CD4-positive, alpha-beta T cell treated with Interleukin-4 for 1 hour (primary cell): Measurements from ENCODE around the gene HAUS5.
"Not testable (repeated sequence)": the region's sequence is repeated elsewhere in the genome, so short reads cannot be mapped to it uniquely, and the experiment has no call there.

Source experiments
- DNase-seq, 2 donors: peaks; one replicate each; pipeline ENCODE4 v3.0.0-alpha.2; 2020 to 2022

HAUS5 gene, protein sequence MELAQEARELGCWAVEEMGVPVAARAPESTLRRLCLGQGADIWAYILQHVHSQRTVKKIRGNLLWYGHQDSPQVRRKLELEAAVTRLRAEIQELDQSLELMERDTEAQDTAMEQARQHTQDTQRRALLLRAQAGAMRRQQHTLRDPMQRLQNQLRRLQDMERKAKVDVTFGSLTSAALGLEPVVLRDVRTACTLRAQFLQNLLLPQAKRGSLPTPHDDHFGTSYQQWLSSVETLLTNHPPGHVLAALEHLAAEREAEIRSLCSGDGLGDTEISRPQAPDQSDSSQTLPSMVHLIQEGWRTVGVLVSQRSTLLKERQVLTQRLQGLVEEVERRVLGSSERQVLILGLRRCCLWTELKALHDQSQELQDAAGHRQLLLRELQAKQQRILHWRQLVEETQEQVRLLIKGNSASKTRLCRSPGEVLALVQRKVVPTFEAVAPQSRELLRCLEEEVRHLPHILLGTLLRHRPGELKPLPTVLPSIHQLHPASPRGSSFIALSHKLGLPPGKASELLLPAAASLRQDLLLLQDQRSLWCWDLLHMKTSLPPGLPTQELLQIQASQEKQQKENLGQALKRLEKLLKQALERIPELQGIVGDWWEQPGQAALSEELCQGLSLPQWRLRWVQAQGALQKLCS

DNA sequence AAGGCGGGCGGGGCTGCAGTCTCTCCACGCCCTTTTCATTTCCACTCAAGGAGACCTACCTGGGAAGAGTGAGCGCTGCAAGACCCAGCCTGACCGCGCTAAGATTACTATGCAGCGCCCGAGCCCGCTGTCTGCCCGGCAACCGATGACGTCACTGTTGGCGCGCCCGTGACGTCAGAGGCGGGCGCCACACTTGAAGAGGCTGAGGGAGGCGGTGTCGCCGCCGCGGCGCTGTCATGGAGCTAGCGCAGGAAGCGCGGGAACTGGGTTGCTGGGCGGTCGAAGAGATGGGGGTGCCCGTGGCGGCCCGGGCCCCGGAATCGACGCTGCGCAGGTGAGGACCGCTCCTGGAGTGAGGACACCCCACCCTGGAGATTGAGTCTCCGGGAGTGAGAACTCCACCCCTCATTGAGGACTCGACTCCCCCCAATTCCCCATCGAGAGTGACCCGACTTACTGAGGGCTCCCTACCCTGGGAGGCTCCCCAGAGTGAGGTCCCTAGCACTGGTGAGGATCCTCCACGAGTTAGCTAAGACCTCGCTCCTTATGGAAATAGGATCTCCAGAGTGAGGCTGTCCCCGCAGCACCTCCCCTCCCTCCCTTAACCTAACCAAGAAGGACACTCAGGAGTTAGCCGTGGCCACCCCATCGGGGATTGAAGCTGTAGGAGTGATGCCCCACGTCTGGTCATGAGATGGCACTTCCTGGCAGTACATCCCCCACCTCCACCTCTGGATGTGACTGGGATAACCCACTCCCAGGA is at the start of gene HAUS5:
Gene HAUS5, plus strand, starts transcription at position 177 of the 763 bp plus-strand sequence. Its CDS starts 60 bp downstream, at position 237.
- peak; percentile 95 for DNase-seq

DNA sequence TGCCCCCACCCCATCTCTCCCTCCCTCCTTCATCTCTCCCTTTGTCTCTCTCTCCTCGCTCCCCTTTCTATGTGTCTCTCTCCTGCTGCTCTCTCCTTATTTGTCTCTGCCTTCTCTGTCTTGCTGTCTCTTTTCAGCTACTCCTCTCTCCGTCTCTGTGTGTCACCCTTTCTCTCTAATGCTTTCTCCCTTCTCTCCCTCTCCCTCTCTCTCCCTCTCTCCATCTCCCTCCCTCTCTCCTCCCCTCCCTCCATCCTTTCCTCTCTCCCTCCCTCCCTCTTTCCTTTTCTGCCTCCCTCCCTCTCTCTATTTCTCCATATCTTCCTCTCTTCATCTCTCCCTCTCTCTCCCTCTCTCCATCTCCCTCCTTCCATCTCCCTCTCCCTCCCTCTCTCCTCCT is 49.8 kb upstream of the HAUS5 start:
- no peak for DNase-seq

DNA sequence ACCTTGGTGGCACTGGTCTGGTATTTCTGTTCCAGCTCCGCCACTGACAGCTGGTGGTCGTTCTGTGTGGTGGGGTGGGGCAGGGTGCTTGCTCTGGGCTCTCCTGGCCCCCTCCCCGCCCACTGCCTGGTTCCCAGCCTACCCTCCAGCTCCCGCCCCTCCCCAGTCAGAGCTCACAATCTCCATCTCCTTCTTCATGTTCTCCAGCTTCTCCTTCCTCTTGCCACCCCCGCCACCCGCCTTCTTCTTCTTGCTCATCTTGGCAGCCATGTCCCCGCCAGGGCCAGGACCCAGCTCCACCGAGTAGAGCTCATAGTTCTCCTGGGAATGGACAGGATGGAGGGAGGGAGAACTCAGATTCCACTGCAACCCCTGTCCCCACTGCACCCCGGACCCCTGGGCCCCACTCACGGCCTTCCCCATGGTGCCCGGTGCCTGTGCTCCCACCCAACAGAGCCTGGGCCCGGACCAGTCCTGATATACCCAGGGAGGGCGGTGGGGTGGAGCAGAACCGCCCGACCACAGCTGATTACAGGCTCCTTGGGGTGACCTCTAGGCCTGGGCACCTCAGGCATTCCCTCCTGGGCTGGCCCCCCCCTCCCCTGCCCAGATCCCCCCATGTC is 49.2 kb upstream of the HAUS5 start, which contains the start of gene ATP4A:
Gene ATP4A, minus strand, starts transcription at position 452 of the 623 bp plus-strand sequence. Its CDS starts 29 bp downstream, at position 423.
- no peak for DNase-seq

DNA sequence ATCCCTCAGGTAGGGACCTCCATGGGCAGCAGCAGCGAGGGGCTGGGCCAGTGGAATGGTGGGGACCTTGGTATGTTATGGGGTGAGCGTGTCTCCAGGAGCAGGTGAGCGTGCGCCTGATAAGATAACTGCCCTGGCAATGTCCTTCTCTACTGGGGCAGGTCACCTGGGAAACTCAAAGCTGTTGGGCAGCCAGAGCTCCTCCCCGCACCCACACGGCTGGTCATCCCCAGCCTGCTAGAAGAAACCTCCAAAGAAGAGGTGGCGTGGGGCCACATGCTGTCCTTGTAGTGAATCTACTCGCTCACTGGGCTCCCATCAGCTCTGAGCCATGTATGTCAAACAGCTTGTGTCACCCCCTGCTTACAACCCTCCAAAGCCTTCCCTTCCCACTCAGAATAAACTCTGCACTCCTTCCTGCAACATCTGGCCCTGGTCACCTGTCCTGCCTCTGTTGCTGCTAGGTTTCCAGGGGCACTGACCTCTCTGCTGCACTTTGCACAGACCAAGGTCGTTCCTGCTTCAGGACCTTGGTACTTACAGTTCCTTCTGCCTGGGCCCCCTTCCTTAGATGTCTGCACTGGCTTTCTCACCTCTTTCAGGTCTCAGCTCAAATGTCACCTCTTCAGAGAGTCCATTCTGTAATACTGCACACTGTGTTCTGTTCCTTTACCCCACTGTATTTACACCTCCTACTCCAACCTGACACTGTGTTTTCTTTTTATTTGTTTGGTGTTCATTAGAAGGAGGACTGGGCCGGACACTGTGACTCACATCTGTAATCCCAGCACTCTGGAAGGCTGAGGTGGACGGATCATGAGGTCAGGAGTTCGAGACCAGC is 47.3 kb upstream of the HAUS5 start:
- no peak for DNase-seq

DNA sequence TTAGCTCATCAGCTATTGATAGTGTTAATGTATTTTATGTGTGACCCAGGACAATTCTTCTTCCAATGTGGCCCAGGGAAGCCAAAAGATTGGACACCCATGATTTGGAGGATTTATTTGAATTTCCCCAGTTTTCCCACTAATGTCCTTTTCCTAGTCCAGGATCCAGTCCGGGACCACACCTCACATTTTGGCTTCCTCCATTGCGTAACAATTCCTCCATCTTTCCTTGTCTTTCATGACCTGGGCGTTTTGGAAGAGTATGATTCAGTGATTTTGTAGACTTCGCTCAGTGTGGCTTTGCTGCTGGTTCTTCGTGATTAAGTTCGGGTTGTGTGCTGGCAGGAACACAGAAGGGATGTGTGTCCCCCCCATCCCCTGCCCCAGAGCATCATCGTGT is 45.8 kb upstream of the HAUS5 start:
- no peak for DNase-seq

DNA sequence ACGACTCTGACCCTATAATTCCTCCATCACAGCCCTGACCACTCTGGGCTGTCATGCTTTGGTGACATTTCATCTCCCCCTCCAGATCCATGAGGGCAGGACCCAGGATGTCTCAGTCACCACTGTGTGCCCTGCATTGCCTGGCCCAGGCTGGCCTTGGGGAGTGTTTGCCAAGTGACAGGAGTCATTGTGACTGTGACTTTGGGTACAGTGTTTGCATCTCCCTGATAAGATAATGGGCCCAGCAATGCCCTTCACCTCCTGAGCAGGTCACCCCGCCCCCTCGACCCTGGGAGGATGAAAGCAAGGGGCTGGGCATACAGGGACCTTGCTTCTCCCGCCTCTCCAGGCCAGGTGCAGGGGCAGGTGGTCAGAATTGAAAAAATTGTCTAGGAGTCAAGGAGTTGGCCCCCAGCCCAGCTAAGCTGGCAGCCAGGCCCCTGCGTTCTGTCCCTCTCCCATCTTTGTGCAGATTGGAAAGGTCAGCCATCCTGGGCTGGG is 43.2 kb upstream of the HAUS5 start:
- no peak for DNase-seq

DNA sequence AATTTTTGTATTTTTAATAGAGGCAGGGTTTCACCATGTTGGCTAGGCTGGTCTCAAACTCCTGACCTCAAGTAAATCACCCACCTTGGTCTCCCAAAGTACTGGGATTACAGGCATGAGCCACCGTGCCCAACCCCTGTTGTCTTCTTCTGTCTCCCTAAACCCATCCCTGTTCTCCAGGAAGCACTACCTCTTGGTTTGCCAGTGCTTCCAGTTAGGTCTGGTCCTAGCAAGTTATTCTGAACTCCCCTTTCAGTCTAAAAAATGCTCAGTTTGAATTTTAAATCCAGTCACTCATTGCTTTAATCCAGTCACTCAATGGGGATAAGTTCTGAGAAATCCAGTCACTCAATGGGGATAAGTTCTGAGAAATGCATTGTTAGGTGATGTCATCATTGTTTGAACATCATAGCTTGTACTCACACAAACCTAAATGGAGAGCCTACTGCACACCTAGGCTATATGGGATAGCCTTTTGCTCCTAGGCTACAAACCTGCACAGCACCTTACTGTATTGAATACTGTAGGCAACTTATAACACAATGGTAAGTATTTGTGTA is 41.0 kb upstream of the HAUS5 start:
- DNase-seq: no peak

DNA sequence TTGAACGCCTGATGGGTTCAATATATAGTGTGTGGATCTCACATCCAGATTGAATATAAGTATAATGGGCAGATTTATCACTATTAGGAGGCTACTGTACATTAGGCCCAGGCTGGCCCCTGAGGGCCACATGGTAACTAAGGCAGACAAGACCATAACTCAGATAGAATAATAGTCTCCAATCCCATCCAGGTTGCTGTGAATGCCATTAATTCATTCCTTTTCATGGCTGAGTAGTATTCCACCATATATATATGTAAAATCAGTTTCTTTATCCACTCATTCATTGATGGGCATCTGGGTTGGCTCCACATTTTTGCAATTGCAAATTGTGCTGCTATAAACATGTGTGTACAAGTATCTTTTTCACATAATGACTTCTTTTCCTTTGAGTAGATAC is 34.6 kb upstream of the HAUS5 start:
- DNase-seq: no peak

DNA sequence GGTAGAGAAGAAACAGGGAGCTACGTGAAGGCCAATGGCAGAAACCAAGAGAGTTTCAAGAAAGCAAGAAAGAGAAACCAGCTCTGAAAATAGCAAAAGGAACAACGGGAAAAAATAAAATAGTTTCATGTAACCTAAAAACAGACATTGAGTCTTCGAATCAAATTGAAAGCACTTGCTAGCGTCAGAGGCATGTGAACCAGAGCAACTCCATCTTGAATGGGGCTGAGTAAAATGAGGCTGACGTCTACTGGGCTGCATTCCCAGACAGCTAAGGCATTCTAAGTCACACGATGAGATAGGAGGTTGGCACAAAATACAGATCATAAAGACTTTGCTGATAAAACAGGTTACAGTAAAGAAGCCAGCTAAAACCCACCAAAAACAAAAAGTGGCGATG is 33.8 kb upstream of the HAUS5 start:
- no peak for DNase-seq

DNA sequence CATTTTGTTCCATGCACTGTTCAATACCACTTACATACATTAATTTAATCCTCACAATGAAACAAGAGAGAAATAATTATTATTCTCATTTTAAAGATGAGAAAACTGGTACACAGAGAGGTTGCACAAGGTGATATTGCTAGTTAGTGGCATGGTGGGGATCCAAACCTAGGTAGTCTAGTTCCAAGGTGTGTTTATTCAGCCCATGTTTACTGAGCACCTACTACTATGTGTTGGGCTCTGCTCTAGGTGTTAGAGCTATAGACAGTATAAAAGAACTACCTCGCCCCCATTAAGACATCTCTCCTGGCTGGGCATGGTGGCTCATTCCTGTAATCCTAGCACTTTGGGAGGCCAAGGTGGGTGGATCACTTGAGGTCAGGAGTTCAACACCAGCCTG is 29.8 kb upstream of the HAUS5 start:
- no peak for DNase-seq

DNA sequence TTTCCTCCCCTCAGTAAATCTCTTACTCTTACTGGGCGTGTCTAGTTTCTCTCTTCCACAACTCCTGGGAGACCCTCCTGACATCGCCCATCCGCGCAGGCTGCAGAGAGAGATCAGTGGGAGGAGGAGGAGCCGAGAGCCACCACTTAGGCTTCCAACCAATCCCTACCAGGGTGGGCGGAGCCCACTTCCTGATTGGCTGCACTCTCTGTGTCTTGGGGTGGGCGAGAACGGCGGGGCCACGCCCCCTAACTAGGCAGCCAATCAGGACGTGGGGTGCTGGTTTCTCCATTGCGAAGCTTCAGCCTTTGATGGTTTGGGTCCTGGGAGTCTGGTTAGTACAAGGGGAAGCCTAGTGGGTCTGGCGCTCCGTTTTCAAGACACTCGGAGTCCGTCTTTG is 26.7 kb upstream of the HAUS5 start, which contains the start of gene PMIS2:
Gene PMIS2, plus strand, starts transcription at position 326 of the 400 bp plus-strand sequence. CDS start 87 bp downstream, outside the sequence.
- no peak for DNase-seq

DNA sequence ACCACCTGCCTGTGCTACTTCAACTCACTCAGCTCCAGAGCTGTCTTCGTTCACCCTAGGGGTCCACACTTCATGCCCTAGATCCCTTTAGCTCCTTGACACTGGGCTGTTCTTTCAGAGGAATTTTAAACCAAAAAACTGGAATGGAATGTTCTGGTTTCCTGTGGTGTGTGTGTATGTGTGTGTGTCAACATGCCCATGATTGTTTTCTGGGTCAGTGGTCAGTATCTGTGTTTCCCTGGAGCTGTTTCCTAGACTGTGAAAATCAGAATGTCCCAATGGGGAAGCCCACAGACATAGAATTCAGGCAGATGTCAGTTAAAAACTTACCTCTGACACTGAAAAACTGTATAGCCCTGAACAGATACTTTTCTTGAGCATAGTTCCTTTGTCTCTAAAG is 25.2 kb upstream of the HAUS5 start:
- no peak for DNase-seq

DNA sequence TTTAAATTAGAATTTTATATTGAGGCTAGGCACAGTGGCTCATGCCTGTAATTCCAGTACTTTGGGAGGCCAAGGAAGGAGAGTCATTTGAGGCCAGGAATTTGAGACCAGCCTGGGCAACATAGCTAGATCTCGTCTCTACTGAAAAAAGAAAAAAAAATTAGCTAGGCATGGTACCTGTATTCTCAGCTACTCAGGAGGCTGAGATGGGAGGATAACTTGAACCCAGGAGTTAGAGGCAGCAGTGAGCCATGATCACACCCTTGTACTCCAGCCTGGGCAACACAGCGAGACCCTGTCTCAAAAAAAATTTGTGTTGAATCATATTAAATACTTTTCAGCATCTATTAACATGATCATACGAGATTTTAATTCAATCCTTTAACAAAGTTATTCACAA is 21.7 kb upstream of the HAUS5 start:
- DNase-seq: no peak

DNA sequence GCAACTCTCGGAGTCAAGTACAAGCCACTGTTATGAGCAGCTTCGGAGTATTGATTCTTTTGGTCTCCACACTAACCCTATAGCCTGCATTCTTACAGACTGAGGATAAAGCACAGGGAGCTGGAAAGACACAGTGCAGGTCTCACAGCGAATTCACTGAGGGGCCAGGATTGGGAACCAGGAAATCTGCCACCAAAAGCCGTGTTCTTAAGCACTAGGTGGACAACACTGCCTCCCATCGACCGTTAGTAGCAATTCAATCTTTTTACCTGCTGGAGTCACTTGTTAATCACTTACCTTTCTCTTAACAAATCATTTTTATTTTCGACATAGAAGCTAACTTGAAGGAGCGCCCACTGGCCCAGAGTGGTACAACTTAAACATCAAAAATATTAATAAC is 20.3 kb upstream of the HAUS5 start:
- peak; percentile 35 to 45 for DNase-seq

DNA sequence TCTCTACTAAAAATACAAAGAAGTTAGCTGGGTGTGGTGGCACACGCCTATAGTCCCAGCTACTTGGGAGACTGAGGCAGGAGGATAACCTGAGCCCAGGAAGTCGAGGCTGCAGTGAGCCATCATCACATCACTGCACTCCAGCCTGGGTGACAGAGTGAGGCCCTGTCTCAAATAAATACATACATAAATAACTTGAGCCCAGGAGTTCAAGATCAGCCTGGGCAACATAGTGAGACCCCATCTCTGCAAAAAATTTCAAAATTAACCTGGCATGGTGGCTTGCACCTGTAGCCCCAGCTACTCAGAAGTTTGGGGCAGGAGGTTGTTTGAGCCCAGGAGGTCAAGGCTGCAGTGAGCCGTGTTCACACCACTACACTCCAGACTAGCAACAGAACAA is 17.5 kb upstream of the HAUS5 start:
- not testable (repeated sequence) for DNase-seq

DNA sequence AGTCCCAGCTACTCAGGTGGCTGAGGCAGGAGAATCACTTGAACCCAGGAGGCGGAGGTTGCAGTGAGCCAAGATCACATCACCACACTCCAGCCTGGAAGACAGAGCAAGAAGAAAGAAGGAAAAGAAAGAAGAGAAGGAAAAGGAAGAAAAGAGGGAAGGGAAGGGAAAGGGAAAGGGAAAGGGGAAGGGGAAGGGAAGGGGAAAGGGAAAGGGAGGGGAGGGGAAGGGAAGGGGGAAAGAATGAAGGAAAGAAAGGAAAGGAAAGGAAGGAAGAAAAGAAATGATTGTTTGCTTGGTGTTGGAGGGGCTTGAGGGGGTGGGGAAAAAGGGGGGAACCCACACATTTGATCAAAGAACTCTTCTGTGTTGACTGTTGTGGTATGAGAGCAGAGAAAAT is 16.6 kb upstream of the HAUS5 start:
- DNase-seq: no peak

DNA sequence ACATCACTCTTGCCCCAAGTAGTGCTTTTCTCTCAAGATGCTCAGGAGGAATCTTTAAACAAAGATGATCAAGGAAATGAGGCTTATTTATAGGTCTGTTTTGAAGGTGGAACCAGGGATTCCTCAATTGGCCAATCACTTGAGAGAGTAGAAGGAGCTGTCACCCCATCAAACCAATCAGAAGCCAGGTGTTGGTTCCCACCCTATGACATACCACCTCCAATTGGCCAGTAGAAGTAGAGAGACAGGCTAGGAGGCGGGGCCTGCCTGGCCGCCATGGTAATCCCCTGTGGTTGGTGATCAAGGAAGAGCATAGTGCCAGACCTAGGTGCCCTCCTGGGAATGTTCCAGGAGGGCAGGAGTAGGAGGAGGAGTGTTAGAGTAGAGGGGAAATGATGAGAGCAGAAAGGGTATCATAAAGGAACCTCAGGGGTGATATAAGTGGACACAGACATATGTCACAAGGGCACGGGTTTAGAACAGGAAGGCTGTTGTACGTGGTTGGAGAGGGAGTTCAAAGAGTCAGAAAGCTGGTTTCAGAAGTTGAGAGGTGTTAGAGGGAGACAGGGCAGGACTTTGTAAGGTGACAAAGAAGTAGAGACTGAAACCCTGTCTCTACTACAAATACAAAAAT is 16.1 kb upstream of the HAUS5 start:
- DNase-seq: peak; percentile 8 to 14

DNA sequence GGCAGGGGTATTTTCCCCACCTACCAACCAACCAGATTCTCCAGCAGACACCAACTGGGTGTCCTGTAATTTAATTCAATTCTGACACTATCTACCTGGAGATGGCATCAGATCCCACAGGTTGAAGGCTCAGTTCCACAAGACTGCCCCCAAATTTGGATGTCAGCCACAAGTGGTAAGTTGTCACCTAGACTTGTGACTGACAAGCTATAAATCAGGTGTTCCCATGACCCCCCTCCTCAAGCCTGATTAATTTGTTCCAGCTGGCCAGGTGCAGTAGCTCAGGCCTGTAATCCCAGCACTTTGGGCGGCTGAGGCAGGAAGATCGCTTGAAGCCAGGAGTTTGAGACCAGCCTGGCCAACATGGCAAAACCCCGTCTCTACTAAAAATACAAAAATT is 10.6 kb upstream of the HAUS5 start:
- no peak for DNase-seq

DNA sequence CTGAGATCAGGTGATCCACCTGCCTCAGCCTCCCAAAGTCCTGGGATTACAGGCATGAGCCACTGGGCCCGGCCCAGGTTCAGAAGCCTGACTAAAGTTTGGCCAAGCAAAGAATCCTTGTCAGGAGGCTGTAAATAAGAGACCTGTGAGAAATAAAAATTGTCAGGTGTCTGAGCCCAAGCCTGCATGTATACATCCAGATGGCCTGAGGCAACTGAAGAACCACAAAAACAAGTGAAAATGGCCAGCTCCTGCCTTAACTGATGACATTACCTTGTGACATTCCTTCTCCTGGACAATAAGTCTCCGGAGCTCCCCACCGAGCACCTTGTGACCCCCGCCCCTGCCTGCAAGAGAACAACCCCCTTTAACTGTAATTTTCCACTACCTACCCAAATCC is 8.1 kb upstream of the HAUS5 start:
- DNase-seq: not testable (repeated sequence)

DNA sequence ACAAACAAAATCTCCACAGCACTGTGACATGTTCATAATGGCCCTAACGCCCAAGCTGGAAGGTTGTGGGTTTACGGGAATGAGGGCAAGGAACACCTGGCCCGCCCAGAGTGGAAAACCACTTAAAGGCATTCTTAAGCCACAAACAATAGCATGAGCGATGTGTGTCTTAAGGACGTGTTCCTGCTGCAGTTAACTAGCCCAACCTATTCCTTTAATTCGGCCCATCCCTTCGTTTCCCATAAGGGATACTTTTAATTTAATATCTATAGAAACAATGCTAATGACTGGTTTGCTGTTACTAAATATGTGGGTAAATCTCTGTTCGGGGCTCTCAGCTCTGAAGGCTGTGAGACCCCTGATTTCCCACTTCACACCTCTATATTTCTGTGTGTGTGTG is 5.4 kb upstream of the HAUS5 start:
- not testable (repeated sequence) for DNase-seq

DNA sequence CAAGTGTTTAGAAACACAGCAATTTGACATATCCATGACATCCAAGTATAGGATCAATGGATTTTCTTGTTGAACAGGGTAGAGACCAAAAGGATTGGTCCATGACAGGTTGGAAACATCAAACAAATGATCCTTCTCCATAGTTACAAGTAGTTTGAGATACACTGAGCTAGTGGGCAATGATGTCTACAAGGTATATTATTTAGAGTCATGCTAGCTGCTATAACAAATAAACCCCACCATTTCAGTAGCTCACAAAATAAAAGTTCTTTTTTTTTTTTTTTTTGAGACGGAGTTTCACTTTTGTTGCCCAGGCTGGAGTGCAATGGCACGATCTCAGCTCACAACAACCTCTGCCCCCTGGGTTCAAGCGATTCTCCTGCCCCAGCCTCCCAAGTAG is 4.9 kb upstream of the HAUS5 start:
- DNase-seq: no peak
